ENCODE measurements around the gene ALKBH3.

GRCh38 chr11:43942662-43943371, 62.2 kb downstream of the ALKBH3 start:
- TF ChIP-seq POLR2A (IDR thresholded peaks at IDR 0.05) (peak in 1 of 2 donors; percentile 7), CTCF (IDR thresholded peaks at IDR 0.05 in 4 of 5, conservative IDR thresholded peaks at IDR 0.05 in 1 of 5) (no peak)

Data from gastrocnemius medialis (tissue), 4 donors.